Measurements from ENCODE around the gene PTMA.

DNA sequence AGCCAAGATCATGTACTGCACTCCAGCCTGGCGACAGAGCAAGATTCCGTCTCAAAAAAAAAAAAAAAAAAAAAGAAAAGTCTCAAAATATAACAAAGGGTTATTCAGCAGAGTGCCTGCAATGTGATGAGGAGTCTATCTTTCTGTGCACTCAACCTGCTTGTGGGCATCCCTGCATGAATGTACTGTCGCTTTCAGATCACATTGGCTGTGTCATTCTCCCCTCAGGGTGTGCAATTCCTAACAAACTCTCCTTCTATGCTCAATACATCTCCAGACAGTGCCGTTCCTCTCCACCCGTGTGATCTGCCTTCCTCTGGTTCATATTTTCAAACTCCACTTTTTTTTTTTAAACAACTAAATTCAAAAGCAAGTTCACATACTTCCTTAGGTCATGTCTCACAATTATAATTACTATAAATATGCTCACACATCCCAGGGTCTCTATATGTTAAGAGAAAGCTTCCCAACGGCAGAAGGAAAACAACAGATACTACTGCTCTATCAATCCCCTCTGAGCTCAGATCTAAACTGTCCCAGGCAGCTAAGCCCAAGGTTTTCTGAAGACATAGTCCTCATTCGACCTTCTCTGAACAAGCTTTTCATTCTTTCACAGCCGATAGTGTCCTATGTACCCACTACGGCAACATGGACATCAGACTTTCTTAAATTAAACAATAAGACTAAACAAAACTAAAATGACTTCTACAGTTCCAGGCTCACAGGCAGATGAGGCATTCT lies 35.2 kb downstream of the PTMA start:
- TF ChIP-seq POLR2A (IDR thresholded peaks at IDR 0.05): no peak
- no peak for TF ChIP-seq CTCF (IDR thresholded peaks at IDR 0.05)

All from upper lobe of left lung (tissue), 4 donors.